SK-N-SH (cell line): Measurements from ENCODE around the gene WDR7. TPM values are rescaled to one million over a fixed set of nuclear protein-coding genes. Genes with fewer than 3 reads are reported as not detected.

Experiments used
- CTCF ChIA-PET: fragments of 300-600, 350-600 bp; formaldehyde crosslinking; extraction: SDS; loops from one replicate; lab custom pipeline; 2021; lab: Yijun Ruan, JAX
- POLR2A ChIA-PET: fragments of 350-600 bp; sonication (Branson Sonifier 250); formaldehyde crosslinking; extraction: SDS; loops from one replicate; lab custom pipeline; 2020; ENCODE audit warnings: antibody characterized with exemption, inconsistent platforms; lab: Yijun Ruan, JAX
- DNase-seq: peaks from one replicate; pipeline ENCODE4 v3.0.0; 2012
- H2AFZ ChIP-seq: fragments of 200-600 bp; sonication (generic); 2 replicates; pipeline ENCODE4 v1.8.1; 2016; ENCODE audit warnings: antibody characterized with exemption, mild to moderate bottlenecking, low read depth
- H3F3A ChIP-seq: fragments of 200-600 bp; sonication (generic); replicated peaks from 2 replicates; pipeline ENCODE3; 2016; ENCODE audit warnings: antibody characterized with exemption, mild to moderate bottlenecking; ENCODE audit not compliant: insufficient read depth
- H3K27ac ChIP-seq, 2 experiments: fragments of 200-500 bp in 1 of 2; fragments of 200-600 bp in 1 of 2; sonication (Bioruptor generic) in 1 of 2; sonication (generic), shearing (Covaris generic) in 1 of 2; 2 replicates each; pipeline versions ENCODE4 v1.5.1 to v1.6.1; 2014 to 2016; ENCODE audit warnings: low read depth in 2 of 2, inconsistent platforms in 1 of 2, low read length in 1 of 2, mild to moderate bottlenecking in 1 of 2, mixed read lengths in 1 of 2
- H3K27me3 ChIP-seq: fragments of 200-600 bp; sonication (generic), shearing (Covaris generic); 2 replicates; pipeline ENCODE4 v1.6.1; 2016; ENCODE audit warnings: mixed run types; ENCODE audit not compliant: insufficient read depth
- H3K36me3 ChIP-seq, 2 experiments: fragments of 200-500 bp in 1 of 2; fragments of 200-600 bp in 1 of 2; sonication (Bioruptor generic) in 1 of 2; sonication (generic) in 1 of 2; replicated peaks in 1 of 2; 2 replicates each; pipeline versions ENCODE3 to v1.5.1; 2014 to 2016; ENCODE audit warnings: low read length in 1 of 2, mild to moderate bottlenecking in 1 of 2; ENCODE audit not compliant: insufficient read depth in 2 of 2, control insufficient read depth in 1 of 2
- H3K4me1 ChIP-seq, 2 experiments: fragments of 200-500 bp in 1 of 2; fragments of 200-600 bp in 1 of 2; sonication (Bioruptor generic) in 1 of 2; sonication (generic), shearing (Covaris generic) in 1 of 2; 2 replicates each; pipeline versions ENCODE4 v1.5.1 to v1.6.1; 2014 to 2016; ENCODE audit warnings: low read depth in 1 of 2, low read length in 1 of 2, mixed run types in 1 of 2; ENCODE audit not compliant: insufficient read depth in 2 of 2, control insufficient read depth in 1 of 2
- H3K4me2 ChIP-seq: fragments of 200-600 bp; sonication (generic), shearing (Covaris generic); 2 replicates; pipeline ENCODE4 v1.6.1; 2017; ENCODE audit warnings: mixed run types
- H3K4me3 ChIP-seq, 2 experiments: fragments of 200-500 bp in 1 of 2; fragments of 200-600 bp in 1 of 2; sonication (Bioruptor generic) in 1 of 2; sonication (generic), shearing (Covaris generic) in 1 of 2; 2 replicates each; pipeline versions ENCODE4 v1.5.1 to v1.8.1; 2014 to 2016; ENCODE audit warnings: low read depth in 2 of 2, inconsistent platforms in 1 of 2, low read length in 1 of 2, mild to moderate bottlenecking in 1 of 2, mixed read lengths in 1 of 2, moderate library complexity in 1 of 2
- H3K79me2 ChIP-seq: fragments of 200-600 bp; sonication (generic); 2 replicates; pipeline ENCODE4 v1.8.1; 2017; ENCODE audit warnings: mild to moderate bottlenecking; ENCODE audit not compliant: insufficient read depth
- H3K9ac ChIP-seq: fragments of 200-600 bp; sonication (generic); 2 replicates; pipeline ENCODE4 v1.6.1; 2017; ENCODE audit warnings: mixed run types
- H3K9me2 ChIP-seq: fragments of 200-600 bp; sonication (generic); 2 replicates; pipeline ENCODE4 v1.6.1; 2017; ENCODE audit warnings: mixed run types
- H3K9me3 ChIP-seq: fragments of 200-600 bp; sonication (generic); 2 replicates; pipeline ENCODE4 v1.6.1; 2017; ENCODE audit warnings: mixed run types, mild to moderate bottlenecking, moderate library complexity
- H4K20me1 ChIP-seq: fragments of 200-600 bp; sonication (generic); 2 replicates; pipeline ENCODE4 v1.6.1; 2017; ENCODE audit warnings: mild to moderate bottlenecking, mixed run types; ENCODE audit not compliant: insufficient read depth
- ELF1 ChIP-seq: IDR thresholded peaks from 2 replicates; pipeline ENCODE4 v1.4.0; 2012
- EZH2phosphoT487 ChIP-seq: fragments of 200-600 bp; sonication (generic); IDR thresholded peaks from 2 replicates; pipeline ENCODE4 v1.6.1; 2017; ENCODE audit warnings: low read depth, mixed run types, mild to moderate bottlenecking, antibody characterized with exemption, moderate library complexity, borderline replicate concordance
- FOSL2 ChIP-seq: IDR thresholded peaks from 2 replicates; pipeline ENCODE4 v1.4.0; 2012; ENCODE audit warnings: low read depth, mild to moderate bottlenecking, moderate library complexity, borderline replicate concordance
- GABPA ChIP-seq: IDR thresholded peaks from 2 replicates; pipeline ENCODE4 v1.4.0; 2012; ENCODE audit warnings: low read depth, mild to moderate bottlenecking
- PBX3 ChIP-seq: IDR thresholded peaks from 2 replicates; pipeline ENCODE4; 2012
- RAD21 ChIP-seq: IDR thresholded peaks from 2 replicates; pipeline ENCODE4 v1.6.1; 2012; ENCODE audit warnings: mild to moderate bottlenecking, low read length
- RCOR1 ChIP-seq: fragments of 150-350 bp; IDR thresholded peaks from 2 replicates; pipeline ENCODE4 v1.6.1; 2017; ENCODE audit warnings: antibody characterized with exemption, low read length
- RFX5 ChIP-seq: IDR thresholded peaks from 2 replicates; pipeline ENCODE4 v1.6.1; 2012; ENCODE audit warnings: mild to moderate bottlenecking, improper control_type of control experiment, low read length
- RXRA ChIP-seq: IDR thresholded peaks from 2 replicates; pipeline ENCODE4 v1.4.0; 2012; ENCODE audit warnings: low read depth, mild to moderate bottlenecking, borderline replicate concordance
- SMC3 ChIP-seq: IDR thresholded peaks from 2 replicates; pipeline ENCODE4 v1.6.1; 2012; ENCODE audit warnings: low read depth, low read length, improper control_type of control experiment
- TCF12 ChIP-seq: IDR thresholded peaks from 2 replicates; pipeline ENCODE4 v1.4.0; 2012
- TEAD4 ChIP-seq: IDR thresholded peaks from 2 replicates; pipeline ENCODE4 v1.4.0; 2012; ENCODE audit warnings: mild to moderate bottlenecking, borderline replicate concordance; ENCODE audit not compliant: insufficient read depth
- YY1 ChIP-seq: IDR thresholded peaks from 2 replicates; pipeline ENCODE4 v1.4.0; 2012; ENCODE audit warnings: low read depth, mild to moderate bottlenecking
- WGBS: methylation state at CpG from one replicate; pipeline ENCODE4 v1.1.6; 2017; ENCODE audit warnings: low lambda C conversion rate; 5-methylcytosine and 5-hydroxymethylcytosine counted together
- polyA plus RNA-seq, 3 experiments: library from polyadenylated mRNA; depleted of rRNA; stranded (reverse); fragments of >200 nt; gene quantifications; 2 replicates each; pipeline ENCODE4 v1.2.3, GENCODE V29; 2012
- TF ChIP-seq, protein P1 (sequence below): IDR thresholded peaks from 2 replicates; pipeline ENCODE4 v1.4.0; 2012; ENCODE audit warnings: low read depth, borderline replicate concordance
- TF ChIP-seq, protein P2 (sequence below): IDR thresholded peaks from 2 replicates; pipeline ENCODE4 v1.4.0; 2012; ENCODE audit warnings: low read depth, borderline replicate concordance
- TF ChIP-seq, protein P3 (sequence below): IDR thresholded peaks from 2 replicates; pipeline ENCODE4 v1.6.1; 2012; ENCODE audit warnings: mild to moderate bottlenecking, low read depth, low read length, moderate library complexity

Gene WDR7
- polyA plus RNA-seq, 1 of the 3 experiments (the other 2 are of a cell fraction) = 4.1 TPM

GRCh38 chr18:56741685-56742084 lies 90.5 kb downstream of the WDR7 start:
- Histone ChIP-seq H3K4me3 (no peak overlapping the region), H3K9me2 (no peaks in the 10 kb centered on the region), H3K36me3 (no peaks in the 10 kb centered on the region), H4K20me1 (no peaks in the 10 kb centered on the region), H3K79me2 (no peaks in the 10 kb centered on the region), H3K9me3 (no peaks in the 10 kb centered on the region), H2AFZ (no peak overlapping the region), H3K4me1 (no peaks in the 10 kb centered on the region), H3F3A (no peaks in the 10 kb centered on the region), H3K27me3 (no peaks in the 10 kb centered on the region), H3K27ac (no peak overlapping the region), H3K4me2 (no peak overlapping the region), H3K9ac (no peak overlapping the region)
- no peak for TF ChIP-seq RXRA
- TF ChIP-seq FOSL2 = no peak
- TF ChIP-seq EZH2phosphoT487 = no peak
- no peak for TF ChIP-seq RCOR1
- TF ChIP-seq GABPA = no peak
- TF ChIP-seq PBX3 = no peak
- TF ChIP-seq, protein P1, sequence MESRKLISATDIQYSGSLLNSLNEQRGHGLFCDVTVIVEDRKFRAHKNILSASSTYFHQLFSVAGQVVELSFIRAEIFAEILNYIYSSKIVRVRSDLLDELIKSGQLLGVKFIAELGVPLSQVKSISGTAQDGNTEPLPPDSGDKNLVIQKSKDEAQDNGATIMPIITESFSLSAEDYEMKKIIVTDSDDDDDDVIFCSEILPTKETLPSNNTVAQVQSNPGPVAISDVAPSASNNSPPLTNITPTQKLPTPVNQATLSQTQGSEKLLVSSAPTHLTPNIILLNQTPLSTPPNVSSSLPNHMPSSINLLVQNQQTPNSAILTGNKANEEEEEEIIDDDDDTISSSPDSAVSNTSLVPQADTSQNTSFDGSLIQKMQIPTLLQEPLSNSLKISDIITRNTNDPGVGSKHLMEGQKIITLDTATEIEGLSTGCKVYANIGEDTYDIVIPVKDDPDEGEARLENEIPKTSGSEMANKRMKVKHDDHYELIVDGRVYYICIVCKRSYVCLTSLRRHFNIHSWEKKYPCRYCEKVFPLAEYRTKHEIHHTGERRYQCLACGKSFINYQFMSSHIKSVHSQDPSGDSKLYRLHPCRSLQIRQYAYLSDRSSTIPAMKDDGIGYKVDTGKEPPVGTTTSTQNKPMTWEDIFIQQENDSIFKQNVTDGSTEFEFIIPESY = no peak
- TF ChIP-seq RFX5 = no peak
- TF ChIP-seq TEAD4 = no peak
- no peak for TF ChIP-seq ELF1
- TF ChIP-seq TCF12 = no peak
- no peak for TF ChIP-seq SMC3
- TF ChIP-seq RAD21 = no peak
- TF ChIP-seq, protein P2, sequence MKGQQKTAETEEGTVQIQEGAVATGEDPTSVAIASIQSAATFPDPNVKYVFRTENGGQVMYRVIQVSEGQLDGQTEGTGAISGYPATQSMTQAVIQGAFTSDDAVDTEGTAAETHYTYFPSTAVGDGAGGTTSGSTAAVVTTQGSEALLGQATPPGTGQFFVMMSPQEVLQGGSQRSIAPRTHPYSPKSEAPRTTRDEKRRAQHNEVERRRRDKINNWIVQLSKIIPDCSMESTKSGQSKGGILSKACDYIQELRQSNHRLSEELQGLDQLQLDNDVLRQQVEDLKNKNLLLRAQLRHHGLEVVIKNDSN = no peak
- TF ChIP-seq, protein P3, sequence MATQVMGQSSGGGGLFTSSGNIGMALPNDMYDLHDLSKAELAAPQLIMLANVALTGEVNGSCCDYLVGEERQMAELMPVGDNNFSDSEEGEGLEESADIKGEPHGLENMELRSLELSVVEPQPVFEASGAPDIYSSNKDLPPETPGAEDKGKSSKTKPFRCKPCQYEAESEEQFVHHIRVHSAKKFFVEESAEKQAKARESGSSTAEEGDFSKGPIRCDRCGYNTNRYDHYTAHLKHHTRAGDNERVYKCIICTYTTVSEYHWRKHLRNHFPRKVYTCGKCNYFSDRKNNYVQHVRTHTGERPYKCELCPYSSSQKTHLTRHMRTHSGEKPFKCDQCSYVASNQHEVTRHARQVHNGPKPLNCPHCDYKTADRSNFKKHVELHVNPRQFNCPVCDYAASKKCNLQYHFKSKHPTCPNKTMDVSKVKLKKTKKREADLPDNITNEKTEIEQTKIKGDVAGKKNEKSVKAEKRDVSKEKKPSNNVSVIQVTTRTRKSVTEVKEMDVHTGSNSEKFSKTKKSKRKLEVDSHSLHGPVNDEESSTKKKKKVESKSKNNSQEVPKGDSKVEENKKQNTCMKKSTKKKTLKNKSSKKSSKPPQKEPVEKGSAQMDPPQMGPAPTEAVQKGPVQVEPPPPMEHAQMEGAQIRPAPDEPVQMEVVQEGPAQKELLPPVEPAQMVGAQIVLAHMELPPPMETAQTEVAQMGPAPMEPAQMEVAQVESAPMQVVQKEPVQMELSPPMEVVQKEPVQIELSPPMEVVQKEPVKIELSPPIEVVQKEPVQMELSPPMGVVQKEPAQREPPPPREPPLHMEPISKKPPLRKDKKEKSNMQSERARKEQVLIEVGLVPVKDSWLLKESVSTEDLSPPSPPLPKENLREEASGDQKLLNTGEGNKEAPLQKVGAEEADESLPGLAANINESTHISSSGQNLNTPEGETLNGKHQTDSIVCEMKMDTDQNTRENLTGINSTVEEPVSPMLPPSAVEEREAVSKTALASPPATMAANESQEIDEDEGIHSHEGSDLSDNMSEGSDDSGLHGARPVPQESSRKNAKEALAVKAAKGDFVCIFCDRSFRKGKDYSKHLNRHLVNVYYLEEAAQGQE = no peak
- no peak for TF ChIP-seq YY1
- no peak for DNase-seq
- 100% methylated on average over 1 of the region's 1 CpG for WGBS
- POLR2A ChIA-PET = no interaction called here
- CTCF ChIA-PET = no interaction called here
